Hematopoietic multipotent progenitor cell treated with erythropoietin and hydrocortisone succinate and interleukin-3 and kit ligand, for 17 days (in vitro differentiated cells): ENCODE data around the gene FAM53C.
"Not testable (repeated sequence)": the region's sequence is repeated elsewhere in the genome, so short reads cannot be mapped to it uniquely, and the experiment has no call there.

Experiments used
- DNase-seq: peaks from one replicate; pipeline ENCODE4 v3.0.0-alpha.2; 2015; ENCODE audit warnings: low spot score

FAM53C gene

GRCh38 chr5:138351056-138351455 lies 13.0 kb downstream of the FAM53C start:
- no peak for DNase-seq

GRCh38 chr5:138351517-138351916 lies 13.5 kb downstream of the FAM53C start:
- DNase-seq: no peak

- peak; percentile 97 for DNase-seq
These were observed 14.1 kb downstream of the FAM53C start, which contains the start of gene KDM3B for GRCh38 chr5:138352071-138352721. Gene KDM3B (plus strand): TSS chr5:138352685. CDS start chr5:138352796, 111 bp downstream.

- peak; percentile 81 for DNase-seq
These were observed 14.9 kb downstream of the FAM53C start for GRCh38 chr5:138352722-138353559.

- DNase-seq: peak; percentile 73
These were observed 15.6 kb downstream of the FAM53C start for GRCh38 chr5:138353560-138354080.

- DNase-seq: no peak
These were observed 16.3 kb downstream of the FAM53C start for GRCh38 chr5:138354387-138354786.

- DNase-seq: peak; percentile 91
These were observed 16.9 kb downstream of the FAM53C start for GRCh38 chr5:138354926-138355378.

GRCh38 chr5:138359621-138360020 lies 21.6 kb downstream of the FAM53C start:
- no peak for DNase-seq

GRCh38 chr5:138360941-138361452 lies 22.9 kb downstream of the FAM53C start:
- no peak for DNase-seq

GRCh38 chr5:138364576-138364975 lies 26.5 kb downstream of the FAM53C start:
- DNase-seq: no peak

GRCh38 chr5:138366632-138367382 lies 28.7 kb downstream of the FAM53C start:
- DNase-seq: no peak

GRCh38 chr5:138369261-138369660 lies 31.2 kb downstream of the FAM53C start:
- DNase-seq: no peak

GRCh38 chr5:138369706-138370105 lies 31.6 kb downstream of the FAM53C start:
- DNase-seq: no peak

GRCh38 chr5:138370537-138370936 lies 32.5 kb downstream of the FAM53C start:
- DNase-seq: no peak

- no peak for DNase-seq
These were observed 33.4 kb downstream of the FAM53C start for GRCh38 chr5:138371454-138371853.

GRCh38 chr5:138372225-138372624 lies 34.2 kb downstream of the FAM53C start:
- DNase-seq: no peak

GRCh38 chr5:138372653-138373052 lies 34.6 kb downstream of the FAM53C start:
- DNase-seq: no peak

- DNase-seq: no peak
These were observed 44.3 kb downstream of the FAM53C start for GRCh38 chr5:138382347-138382746.

GRCh38 chr5:138385660-138386059 lies 47.6 kb downstream of the FAM53C start:
- DNase-seq: no peak

GRCh38 chr5:138386290-138386689 lies 48.2 kb downstream of the FAM53C start:
- no peak for DNase-seq

- no peak for DNase-seq
These were observed 51.3 kb downstream of the FAM53C start for GRCh38 chr5:138389332-138389731.

GRCh38 chr5:138389911-138390310 lies 51.8 kb downstream of the FAM53C start:
- not testable (repeated sequence) for DNase-seq
